GM18498 (cell line): ENCODE data around the gene KLHL29.

ENCODE experiments used
- ATAC-seq: cut with Tn5 transposase; IDR thresholded peaks from one replicate; pipeline ENCODE4 v1.9.1; 2021; ENCODE audit warnings: mild to moderate bottlenecking, moderate library complexity; ENCODE audit not compliant: unreplicated experiment

Gene KLHL29

GRCh38 chr2:23526114-23526513 is 141.1 kb downstream of the KLHL29 start:
- no peak for ATAC-seq

GRCh38 chr2:23526835-23527790 is 142.1 kb downstream of the KLHL29 start:
- no peak for ATAC-seq

GRCh38 chr2:23528171-23528570 is 143.2 kb downstream of the KLHL29 start:
- ATAC-seq: no peak

GRCh38 chr2:23528690-23529089 is 143.7 kb downstream of the KLHL29 start:
- ATAC-seq: no peak

- ATAC-seq: no peak
Measured at GRCh38 chr2:23529659-23530058, 144.7 kb downstream of the KLHL29 start.

GRCh38 chr2:23530206-23530908 is 145.4 kb downstream of the KLHL29 start:
- ATAC-seq: no peak

GRCh38 chr2:23530909-23531276 is 145.9 kb downstream of the KLHL29 start:
- ATAC-seq: no peak

GRCh38 chr2:23531280-23531679 is 146.3 kb downstream of the KLHL29 start:
- no peak for ATAC-seq

- ATAC-seq: no peak
Measured at GRCh38 chr2:23531881-23532280, 146.9 kb downstream of the KLHL29 start.

- peak; percentile 75 for ATAC-seq
Measured at GRCh38 chr2:23532391-23533337, 147.7 kb downstream of the KLHL29 start.

GRCh38 chr2:23533338-23533695 is 148.3 kb downstream of the KLHL29 start:
- no peak for ATAC-seq

- no peak for ATAC-seq
Measured at GRCh38 chr2:23534771-23535170, 149.8 kb downstream of the KLHL29 start.

- no peak for ATAC-seq
Measured at GRCh38 chr2:23536326-23536725, 151.3 kb downstream of the KLHL29 start.

GRCh38 chr2:23537991-23538390 is 153.0 kb downstream of the KLHL29 start:
- no peak for ATAC-seq

GRCh38 chr2:23538566-23538965 is 153.6 kb downstream of the KLHL29 start:
- ATAC-seq: no peak

- ATAC-seq: no peak
Measured at GRCh38 chr2:23540804-23541360, 155.9 kb downstream of the KLHL29 start.

GRCh38 chr2:23541503-23542229 is 156.7 kb downstream of the KLHL29 start:
- ATAC-seq: no peak

GRCh38 chr2:23542230-23542789 is 157.3 kb downstream of the KLHL29 start:
- ATAC-seq: no peak

- no peak for ATAC-seq
Measured at GRCh38 chr2:23543302-23543701, 158.3 kb downstream of the KLHL29 start.

GRCh38 chr2:23543728-23544127 is 158.7 kb downstream of the KLHL29 start:
- ATAC-seq: no peak
